SK-N-MC (cell line): ENCODE results near the gene CFAP45.

Experiments
- EZH2 ChIP-seq: fragments of 200-600 bp; sonication (generic); IDR thresholded peaks from one replicate; pipeline ENCODE4 v1.6.1; 2017; ENCODE audit warnings: antibody characterized with exemption
- POLR2AphosphoS5 ChIP-seq: IDR thresholded peaks from 2 replicates; pipeline ENCODE4 v1.6.1; 2012; ENCODE audit warnings: mild to moderate bottlenecking, low read depth, low read length, borderline replicate concordance

- TF ChIP-seq EZH2 (no peak), POLR2AphosphoS5 (no peak)
Measured at GRCh38 chr1:159841749-159842148, 58.2 kb downstream of the CFAP45 start.
